ENCODE data around the gene IL25.

GRCh38 chr14:23380197-23380914, 7.7 kb downstream of the IL25 start:
- TF ChIP-seq EZH2 (IDR thresholded peaks at IDR 0.05) (no peak), POLR2AphosphoS5 (IDR thresholded peaks at IDR 0.05; ENCODE audit: borderline replicate concordance, low read depth, low read length) (no peak)

Data from SK-N-MC (cell line).